Progenitor cell of endocrine pancreas (in vitro differentiated cells): ENCODE measurements around the gene ZNF57. TPM values are rescaled to one million over a fixed set of nuclear protein-coding genes. Genes with fewer than 3 reads are reported as not detected.
A peak's percentile ranks its signal among the peaks of the same experiment; 100 is the strongest.

ENCODE experiments used
- DNase-seq: peaks from one replicate; pipeline ENCODE4 v3.0.0; 2021; ENCODE audit warnings: low spot score; ENCODE audit not compliant: unreplicated experiment
- H3K27ac Mint-ChIP-seq: 2 replicates; pipeline ENCODE4 v1.8.0; 2021; ENCODE audit warnings: mild to moderate bottlenecking, moderate library complexity, mixed read lengths
- H3K27me3 Mint-ChIP-seq: 2 replicates; pipeline ENCODE4 v1.8.0; 2021; ENCODE audit warnings: mixed read lengths
- H3K36me3 Mint-ChIP-seq: 2 replicates; pipeline ENCODE4 v1.8.0; 2022; ENCODE audit warnings: mixed read lengths; ENCODE audit not compliant: insufficient read depth
- H3K4me1 Mint-ChIP-seq: 2 replicates; pipeline ENCODE4 v1.8.0; 2021; ENCODE audit warnings: low read depth, mixed read lengths
- H3K4me3 Mint-ChIP-seq: 2 replicates; pipeline ENCODE4 v1.8.0; 2021; ENCODE audit warnings: low read depth, mild to moderate bottlenecking, moderate library complexity, mixed read lengths
- H3K9me3 Mint-ChIP-seq: 2 replicates; pipeline ENCODE4 v1.8.0; 2021; ENCODE audit warnings: low read depth, mixed read lengths
- total RNA-seq: library from RNA; stranded (reverse); gene quantifications from 2 replicates; pipeline ENCODE4 v1.2.1, GENCODE V29; 2021
- TF ChIP-seq, protein P1 (sequence below): fragments of 200-600 bp; sonication (generic); IDR thresholded peaks from one replicate; pipeline ENCODE4 v1.5.0; 2021; ENCODE audit warnings: antibody characterized with exemption, mild to moderate bottlenecking; ENCODE audit not compliant: unreplicated experiment

Gene ZNF57
- total RNA-seq, 1 donor from 2014 or later = 3.8 TPM

DNA sequence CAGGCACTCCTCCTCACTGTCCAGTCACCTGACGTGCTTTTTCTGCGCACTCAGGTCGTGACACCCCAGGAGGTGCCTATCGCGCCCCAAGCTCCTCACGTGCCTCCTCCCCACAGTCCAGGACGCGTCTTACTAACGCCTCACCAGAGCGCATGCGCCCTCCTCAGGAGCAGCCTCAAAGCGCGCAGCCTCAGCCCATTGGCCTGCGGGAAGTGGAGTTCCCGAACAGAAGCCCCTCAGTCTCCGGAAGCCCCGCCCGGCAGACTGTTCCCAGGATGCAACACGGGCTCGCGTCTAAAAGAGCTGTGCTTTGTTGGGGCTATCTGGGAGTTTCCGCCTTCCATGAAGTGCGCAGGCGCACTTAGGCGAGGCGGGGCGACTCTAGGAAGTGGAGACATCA is 41.9 kb upstream of the ZNF57 start:
- DNase-seq = no peak
- peaks cover 49% of the 10 kb centered on the region for H3K36me3 Mint-ChIP-seq
- no peak overlapping the region for H3K27ac Mint-ChIP-seq
- TF ChIP-seq, protein P1, sequence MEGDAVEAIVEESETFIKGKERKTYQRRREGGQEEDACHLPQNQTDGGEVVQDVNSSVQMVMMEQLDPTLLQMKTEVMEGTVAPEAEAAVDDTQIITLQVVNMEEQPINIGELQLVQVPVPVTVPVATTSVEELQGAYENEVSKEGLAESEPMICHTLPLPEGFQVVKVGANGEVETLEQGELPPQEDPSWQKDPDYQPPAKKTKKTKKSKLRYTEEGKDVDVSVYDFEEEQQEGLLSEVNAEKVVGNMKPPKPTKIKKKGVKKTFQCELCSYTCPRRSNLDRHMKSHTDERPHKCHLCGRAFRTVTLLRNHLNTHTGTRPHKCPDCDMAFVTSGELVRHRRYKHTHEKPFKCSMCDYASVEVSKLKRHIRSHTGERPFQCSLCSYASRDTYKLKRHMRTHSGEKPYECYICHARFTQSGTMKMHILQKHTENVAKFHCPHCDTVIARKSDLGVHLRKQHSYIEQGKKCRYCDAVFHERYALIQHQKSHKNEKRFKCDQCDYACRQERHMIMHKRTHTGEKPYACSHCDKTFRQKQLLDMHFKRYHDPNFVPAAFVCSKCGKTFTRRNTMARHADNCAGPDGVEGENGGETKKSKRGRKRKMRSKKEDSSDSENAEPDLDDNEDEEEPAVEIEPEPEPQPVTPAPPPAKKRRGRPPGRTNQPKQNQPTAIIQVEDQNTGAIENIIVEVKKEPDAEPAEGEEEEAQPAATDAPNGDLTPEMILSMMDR = no peak
- no peak overlapping the region for H3K4me3 Mint-ChIP-seq
- no peaks in the 10 kb centered on the region for H3K27me3 Mint-ChIP-seq
- no peaks in the 10 kb centered on the region for H3K4me1 Mint-ChIP-seq
- H3K9me3 Mint-ChIP-seq = peaks cover 37% of the 10 kb centered on the region

DNA sequence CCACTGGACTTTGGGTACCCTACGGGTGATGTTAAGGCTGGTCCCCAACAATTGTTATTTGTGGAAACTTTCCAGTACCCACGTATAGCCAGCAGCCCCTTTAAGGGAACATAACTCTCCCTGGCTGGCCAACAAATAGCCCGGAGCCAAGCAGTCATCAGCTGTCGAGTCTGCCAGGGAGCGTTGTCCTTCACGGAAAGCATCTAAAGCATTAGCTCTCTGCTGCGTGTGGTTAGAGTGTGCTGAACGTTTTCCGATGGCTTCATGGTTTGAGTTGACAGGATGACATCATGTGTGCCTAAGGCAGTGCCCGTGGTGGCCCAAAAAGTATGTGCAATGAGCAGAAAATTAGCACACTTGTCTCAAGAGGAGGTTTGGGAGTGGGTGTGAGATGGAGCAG is 36.9 kb upstream of the ZNF57 start:
- no peaks in the 10 kb centered on the region for H3K27me3 Mint-ChIP-seq
- H3K27ac Mint-ChIP-seq = peak overlapping the region; percentile 67
- no peak for DNase-seq
- H3K36me3 Mint-ChIP-seq = peaks cover 13% of the 10 kb centered on the region
- peaks cover 12% of the 10 kb centered on the region for H3K4me1 Mint-ChIP-seq
- TF ChIP-seq, protein P1 = no peak
- H3K4me3 Mint-ChIP-seq = no peak overlapping the region
- peaks cover 18% of the 10 kb centered on the region for H3K9me3 Mint-ChIP-seq

DNA sequence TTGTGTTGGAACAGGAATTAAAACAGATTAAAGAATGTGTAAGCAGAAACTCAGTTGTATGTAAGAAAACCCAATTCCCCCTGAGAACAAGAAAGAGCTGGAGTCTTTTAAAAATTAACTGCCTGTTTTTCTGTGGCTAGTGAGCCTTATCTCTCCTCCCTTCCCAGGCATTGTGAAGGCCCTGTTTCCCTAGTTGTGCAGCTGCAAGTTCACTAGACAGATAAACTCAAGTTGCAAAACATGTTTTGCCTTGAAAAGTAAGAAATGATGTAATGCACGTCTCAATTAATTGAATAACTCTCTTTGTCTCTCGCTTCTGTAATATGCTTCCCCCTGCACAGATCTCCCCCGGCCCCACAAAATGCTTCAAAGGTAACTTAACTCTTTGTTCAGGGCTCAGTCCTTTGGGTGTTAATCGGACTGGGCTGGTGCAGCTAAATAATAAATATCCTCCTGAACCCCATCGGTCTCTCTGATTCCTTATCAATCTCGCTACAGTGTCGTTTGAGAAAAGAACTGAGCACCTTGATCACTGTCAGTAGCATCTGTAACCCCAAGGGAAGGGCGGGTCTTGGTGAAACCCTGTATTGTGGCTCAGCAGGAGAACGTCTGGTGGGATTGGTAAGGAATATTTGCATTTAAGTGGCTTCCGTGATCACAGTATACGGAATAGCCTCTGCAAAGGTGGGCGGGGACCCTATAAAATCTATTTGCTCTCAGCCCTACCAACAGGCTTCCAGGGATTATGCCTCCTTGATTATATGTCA is 35.2 kb upstream of the ZNF57 start:
- Mint-ChIP-seq H3K27ac (peak overlapping the region; percentile 93), H3K9me3 (peaks cover 13% of the 10 kb centered on the region)

DNA sequence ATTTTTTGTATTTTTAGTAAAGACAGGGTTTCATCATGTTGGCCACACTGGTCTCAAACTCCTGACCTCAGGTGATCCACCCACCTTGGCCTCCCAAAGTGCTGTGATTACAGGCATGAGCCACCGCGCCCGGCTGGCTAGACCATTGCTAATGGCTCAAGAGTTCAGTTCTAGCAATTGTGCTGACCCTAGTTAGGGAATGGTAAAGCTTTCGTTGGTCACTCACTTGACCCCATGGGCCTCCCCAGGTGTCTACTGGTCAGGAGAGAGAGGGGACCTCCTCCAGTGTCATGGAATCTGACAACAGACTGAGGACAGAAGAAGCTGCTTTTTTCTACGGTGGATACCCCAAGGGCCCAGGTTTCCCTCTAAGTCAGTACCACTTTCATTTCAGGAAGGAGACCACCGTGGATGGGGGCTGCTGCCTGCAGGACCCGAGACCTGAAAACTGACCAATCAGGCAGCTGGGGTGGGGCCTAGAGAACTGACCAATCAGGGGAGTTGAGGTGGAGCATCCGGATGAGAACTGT is 34.2 kb upstream of the ZNF57 start:
- Mint-ChIP-seq H3K4me1 (peaks cover 12% of the 10 kb centered on the region), H3K27me3 (no peaks in the 10 kb centered on the region), H3K27ac (no peak overlapping the region), H3K9me3 (peaks cover 20% of the 10 kb centered on the region), H3K36me3 (peaks cover 8% of the 10 kb centered on the region), H3K4me3 (no peak overlapping the region)
- TF ChIP-seq, protein P1 = no peak
- no peak for DNase-seq

More for the DNA sequence above, 35.2 kb upstream of the ZNF57 start:
- TF ChIP-seq, protein P1 = no peak
- H3K4me1 Mint-ChIP-seq = peaks cover 12% of the 10 kb centered on the region
- DNase-seq = no peak
- H3K36me3 Mint-ChIP-seq = peaks cover 7% of the 10 kb centered on the region
- peak overlapping the region; percentile 22 for H3K4me3 Mint-ChIP-seq
- H3K27me3 Mint-ChIP-seq = no peaks in the 10 kb centered on the region

DNA sequence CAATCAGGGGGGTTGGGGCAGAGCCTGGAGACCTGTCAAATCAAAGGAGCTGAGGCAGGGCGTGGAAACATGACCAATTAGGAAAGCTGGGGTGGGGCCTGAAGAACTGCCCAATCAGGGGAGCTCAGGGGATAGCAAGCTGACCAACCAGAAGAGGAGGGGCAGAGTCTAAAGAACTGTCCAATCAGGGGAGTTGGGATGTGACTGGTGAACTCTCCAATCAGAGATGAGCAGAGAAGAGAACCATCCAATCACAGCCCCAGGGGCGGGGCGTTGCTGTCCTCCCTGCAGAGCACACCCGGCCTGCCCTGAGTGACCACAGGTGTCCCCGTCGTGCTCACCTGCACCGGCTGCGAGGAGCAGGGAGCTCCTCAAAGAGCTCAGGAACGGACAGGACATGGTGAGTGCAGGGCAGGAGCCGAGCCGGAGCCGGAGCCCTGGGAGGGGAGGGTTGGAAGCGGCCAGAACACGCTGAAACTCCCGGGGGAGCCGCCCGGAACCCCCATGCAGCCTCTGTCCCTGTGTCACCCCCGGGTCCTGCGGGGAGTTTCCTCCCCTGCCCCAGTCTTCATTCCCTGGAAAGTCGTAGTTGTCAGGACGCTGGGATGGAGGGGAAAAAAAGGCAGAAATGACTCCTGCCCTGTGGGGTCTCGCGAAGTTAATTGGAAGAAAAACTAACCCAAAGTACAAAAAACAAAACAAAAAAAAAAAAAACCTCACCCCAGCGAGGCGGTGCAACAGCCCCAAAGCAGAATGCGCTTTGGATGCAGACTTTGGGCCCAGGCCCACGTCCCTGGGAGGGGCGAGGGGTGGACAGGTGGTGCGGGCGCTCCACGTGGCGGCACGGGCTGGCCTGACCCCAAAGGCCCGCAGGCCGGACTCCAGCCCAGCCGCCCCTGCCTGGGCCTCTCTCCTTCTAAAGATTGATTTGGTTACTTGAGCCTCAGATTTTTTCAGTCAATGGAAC is 33.4 kb upstream of the ZNF57 start, which contains the start of gene ZNF556:
Gene ZNF556 (plus strand): TSS at position 311 of the 967 bp plus-strand sequence. CDS start 87 bp downstream, at position 398.
- Mint-ChIP-seq H3K4me1 (peaks cover 12% of the 10 kb centered on the region), H3K9me3 (peaks cover 21% of the 10 kb centered on the region), H3K4me3 (no peak within 1 kb of the TSS), H3K27me3 (no peaks in the 10 kb centered on the region), H3K27ac (peak within 1 kb of the TSS; percentile 79), H3K36me3 (peaks cover 8% of the 10 kb centered on the region)
- DNase-seq = no peak
- TF ChIP-seq, protein P1 = no peak
